ENCODE measurements around the gene PGF. TPM values are rescaled to one million over a fixed set of nuclear protein-coding genes. Genes with fewer than 3 reads are reported as not detected.

PGF gene
- total and polyA plus RNA-seq, 2 of the 13 experiments (the other 11 are each of a cell fraction or from before 2014, with no cell fraction given), result 10.7 to 27.5 TPM

GRCh38 chr14:74898694-74899093 lies 56.7 kb downstream of the PGF start (continued):
- no peak for TF ChIP-seq FOXO4 (CRISPR knock-in tag; conservative IDR thresholded peaks at IDR 0.05)
- TF ChIP-seq MXD4 (CRISPR knock-in tag; IDR thresholded peaks at IDR 0.05), result peak; percentile 99
- TF ChIP-seq SOX6 (IDR thresholded peaks at IDR 0.05), result no peak
- peak; percentile 67; the same call in 1 of the 2 replicates for TF ChIP-seq SOX6 (CRISPR knock-in tag; IDR thresholded peaks at IDR 0.05)
- peak; percentile 78 for TF ChIP-seq KDM2A (CRISPR knock-in tag; IDR thresholded peaks at IDR 0.05; ENCODE audit: borderline replicate concordance, low read depth)
- TF ChIP-seq ETS1 (CRISPR knock-in tag; IDR thresholded peaks at IDR 0.05), result no peak
- no peak for TF ChIP-seq ZNF639 (CRISPR knock-in tag; conservative IDR thresholded peaks at IDR 0.05)
- peak; percentile 29; the same call in 1 of the 2 replicates for TF ChIP-seq ZNF460 (CRISPR knock-in tag; IDR thresholded peaks at IDR 0.05; ENCODE audit: borderline replicate concordance)
- TF ChIP-seq ESRRA (CRISPR knock-in tag; IDR thresholded peaks at IDR 0.05; ENCODE audit: low read depth), result peak; percentile 45; the same call in 1 of the 2 replicates
- 0 out of 2 replicates have a peak, but pooled peaks have one; percentile 32 for TF ChIP-seq ZNF761 (CRISPR knock-in tag; conservative IDR thresholded peaks at IDR 0.05)
- TF ChIP-seq ZMYM4 (CRISPR knock-in tag; IDR thresholded peaks at IDR 0.05), result peak; percentile 85
- TF ChIP-seq MXD1 (CRISPR knock-in tag; IDR thresholded peaks at IDR 0.05), result peak; percentile 63; the same call in 1 of the 2 replicates
- no peak for TF ChIP-seq ZNF841 (CRISPR knock-in tag; IDR thresholded peaks at IDR 0.05; ENCODE audit: borderline replicate concordance)
- no peak for TF ChIP-seq ZNF431 (CRISPR knock-in tag; IDR thresholded peaks at IDR 0.05; ENCODE audit: borderline replicate concordance, low read depth)
- peak in 1 of 2 experiments; percentile 69; a peak in 2 of 4 replicates for TF ChIP-seq KLF16 (CRISPR knock-in tag; IDR thresholded peaks at IDR 0.05)
- peak; percentile 83; the same call in 1 of the 2 replicates for TF ChIP-seq ZNF350 (CRISPR knock-in tag; IDR thresholded peaks at IDR 0.05; ENCODE audit: borderline replicate concordance, low read depth)
- no peak for TF ChIP-seq REXO4 (CRISPR knock-in tag; IDR thresholded peaks at IDR 0.05; ENCODE audit: borderline replicate concordance)
- TF ChIP-seq FOXK1 (CRISPR knock-in tag; IDR thresholded peaks at IDR 0.05; ENCODE audit: borderline replicate concordance, low read depth), result peak; percentile 81; the same call in 1 of the 2 replicates
- TF ChIP-seq TEF (CRISPR knock-in tag; IDR thresholded peaks at IDR 0.05), result no peak
- TF ChIP-seq ZNF484 (CRISPR knock-in tag; IDR thresholded peaks at IDR 0.05; ENCODE audit: borderline replicate concordance, low read depth), result no peak
- no peak for TF ChIP-seq CTCF (CRISPR knock-in tag; IDR thresholded peaks at IDR 0.05)
- no peak for TF ChIP-seq TOPORS (CRISPR knock-in tag; IDR thresholded peaks at IDR 0.05)
- TF ChIP-seq ZNF44 (CRISPR knock-in tag; IDR thresholded peaks at IDR 0.05), result peak; percentile 61; the same call in 1 of the 2 replicates
